WTC11 (cell line): ENCODE results near the gene SNRNP70. TPM values are rescaled to one million over a fixed set of nuclear protein-coding genes. Genes with fewer than 3 reads are reported as not detected.

Experiments
- ATAC-seq: fragments of 200-7000 bp; cut with Tn5 transposase; 2 replicates; pipeline ENCODE4 v1.10.0; 2021; ENCODE audit warnings: mild to moderate bottlenecking, moderate library complexity
- CTCF ChIA-PET: fragments of 300-600 bp; sonication (Branson Sonifier 250); formaldehyde crosslinking; loops from one replicate; lab custom pipeline; 2021; ENCODE audit warnings: antibody characterized with exemption; lab: Charles Lee
- POLR2A ChIA-PET: fragments of 350-600 bp; sonication (Branson Sonifier 250); formaldehyde crosslinking; loops from one replicate; lab custom pipeline; 2021; ENCODE audit warnings: antibody characterized with exemption; lab: Charles Lee
- DNase-seq: peaks from one replicate; pipeline ENCODE4 v3.0.0; 2021; ENCODE audit warnings: low spot score
- H3K27ac Mint-ChIP-seq: 2 replicates; pipeline ENCODE4 v1.8.0; 2021; ENCODE audit warnings: mixed read lengths
- H3K27me3 Mint-ChIP-seq: 2 replicates; pipeline ENCODE4 v1.8.0; 2021; ENCODE audit warnings: low read depth, mild to moderate bottlenecking, moderate library complexity, mixed read lengths
- H3K36me3 Mint-ChIP-seq: 2 replicates; pipeline ENCODE4 v1.8.0; 2021; ENCODE audit warnings: mixed read lengths
- H3K4me1 Mint-ChIP-seq: 2 replicates; pipeline ENCODE4 v1.8.0; 2022; ENCODE audit warnings: mixed read lengths
- H3K4me3 Mint-ChIP-seq: 2 replicates; pipeline ENCODE4 v1.8.0; 2021; ENCODE audit warnings: mild to moderate bottlenecking, moderate library complexity, mixed read lengths
- H3K9me3 Mint-ChIP-seq: 2 replicates; pipeline ENCODE4 v1.8.0; 2021; ENCODE audit warnings: mixed read lengths
- CBFB ChIP-seq: sonication (generic); formaldehyde crosslinking; IDR thresholded peaks from 2 replicates; pipeline ENCODE4 v1.8.1; 2022; ENCODE audit warnings: mild to moderate bottlenecking, low read depth, missing genetic modification reagents
- CREM ChIP-seq: sonication (generic); formaldehyde crosslinking; IDR thresholded peaks from 2 replicates; pipeline ENCODE4 v1.8.1; 2022; ENCODE audit warnings: mild to moderate bottlenecking, missing genetic modification reagents, moderate library complexity
- CTCF ChIP-seq: fragments of 200-600 bp; IDR thresholded peaks from 2 replicates; pipeline ENCODE4 v1.8.0; 2022; ENCODE audit warnings: antibody characterized with exemption
- E2F1 ChIP-seq: sonication (generic); formaldehyde crosslinking; IDR thresholded peaks from 2 replicates; pipeline ENCODE4 v1.8.0; 2022; ENCODE audit warnings: mild to moderate bottlenecking, missing genetic modification reagents
- ERG ChIP-seq: fragments of 250-450 bp; sonication (Bioruptor Pico); IDR thresholded peaks from 2 replicates; pipeline ENCODE4 v1.8.0; 2021; ENCODE audit warnings: mild to moderate bottlenecking
- ETV6 ChIP-seq: sonication (generic); formaldehyde crosslinking; IDR thresholded peaks from 2 replicates; pipeline ENCODE4 v1.8.1; 2022; ENCODE audit warnings: mild to moderate bottlenecking, missing genetic modification reagents
- FOXJ3 ChIP-seq: sonication (generic); formaldehyde crosslinking; IDR thresholded peaks from 2 replicates; pipeline ENCODE4 v1.9.0; 2021; ENCODE audit warnings: missing genetic modification reagents, mild to moderate bottlenecking, borderline replicate concordance
- KAT7 ChIP-seq: sonication (generic); formaldehyde crosslinking; IDR thresholded peaks from 2 replicates; pipeline ENCODE4 v1.8.1; 2023; ENCODE audit warnings: missing genetic modification reagents, mild to moderate bottlenecking, borderline replicate concordance
- NFYB ChIP-seq: sonication (generic); formaldehyde crosslinking; conservative IDR thresholded peaks from 2 replicates; pipeline ENCODE4 v1.8.0; 2022; ENCODE audit warnings: low read depth, missing genetic modification reagents
- PRRX2 ChIP-seq: fragments of 250-450 bp; sonication (Bioruptor Pico); IDR thresholded peaks from 2 replicates; pipeline ENCODE4 v1.8.0; 2021; ENCODE audit warnings: mild to moderate bottlenecking
- SMAD4 ChIP-seq: sonication (generic); formaldehyde crosslinking; IDR thresholded peaks from 2 replicates; pipeline ENCODE4 v1.8.0; 2022; ENCODE audit warnings: mild to moderate bottlenecking, missing genetic modification reagents
- ZNF138 ChIP-seq: sonication (generic); formaldehyde crosslinking; conservative IDR thresholded peaks from 2 replicates; pipeline ENCODE4 v1.8.1; 2022; ENCODE audit warnings: mild to moderate bottlenecking, moderate library complexity, missing genetic modification reagents
- ZNF219 ChIP-seq: sonication (generic); formaldehyde crosslinking; IDR thresholded peaks from 2 replicates; pipeline ENCODE4 v1.8.0; 2023; ENCODE audit warnings: missing genetic modification reagents, mild to moderate bottlenecking, borderline replicate concordance
- total RNA-seq: library from RNA; stranded (reverse); gene quantifications from 3 replicates; pipeline ENCODE4 v1.2.3, GENCODE V29; 2021
- TF ChIP-seq, protein P1 (sequence below): sonication (generic); formaldehyde crosslinking; IDR thresholded peaks from 2 replicates; pipeline ENCODE4 v1.8.0; 2023; ENCODE audit warnings: mild to moderate bottlenecking, missing genetic modification reagents
- TF ChIP-seq, protein P2 (sequence below): fragments of 250-450 bp; sonication (Bioruptor Pico); IDR thresholded peaks from 2 replicates; pipeline ENCODE4 v2.1.2; 2022; ENCODE audit warnings: mild to moderate bottlenecking, moderate library complexity
- TF ChIP-seq, protein P3 (sequence below): sonication (generic); formaldehyde crosslinking; IDR thresholded peaks from 2 replicates; pipeline ENCODE4 v1.8.1; 2023; ENCODE audit warnings: mild to moderate bottlenecking, missing genetic modification reagents, moderate library complexity
- TF ChIP-seq, protein P4 (sequence below): sonication (generic); formaldehyde crosslinking; IDR thresholded peaks from 2 replicates; pipeline ENCODE4 v1.8.1; 2023; ENCODE audit warnings: mild to moderate bottlenecking, missing genetic modification reagents, moderate library complexity
- TF ChIP-seq, protein P5 (sequence below): fragments of 250-450 bp; sonication (Bioruptor Pico); IDR thresholded peaks from 2 replicates; pipeline ENCODE4 v1.9.0; 2021; ENCODE audit warnings: mild to moderate bottlenecking

Gene SNRNP70
- total RNA-seq, 1 experiment from 2014 or later = 266 TPM

DNA sequence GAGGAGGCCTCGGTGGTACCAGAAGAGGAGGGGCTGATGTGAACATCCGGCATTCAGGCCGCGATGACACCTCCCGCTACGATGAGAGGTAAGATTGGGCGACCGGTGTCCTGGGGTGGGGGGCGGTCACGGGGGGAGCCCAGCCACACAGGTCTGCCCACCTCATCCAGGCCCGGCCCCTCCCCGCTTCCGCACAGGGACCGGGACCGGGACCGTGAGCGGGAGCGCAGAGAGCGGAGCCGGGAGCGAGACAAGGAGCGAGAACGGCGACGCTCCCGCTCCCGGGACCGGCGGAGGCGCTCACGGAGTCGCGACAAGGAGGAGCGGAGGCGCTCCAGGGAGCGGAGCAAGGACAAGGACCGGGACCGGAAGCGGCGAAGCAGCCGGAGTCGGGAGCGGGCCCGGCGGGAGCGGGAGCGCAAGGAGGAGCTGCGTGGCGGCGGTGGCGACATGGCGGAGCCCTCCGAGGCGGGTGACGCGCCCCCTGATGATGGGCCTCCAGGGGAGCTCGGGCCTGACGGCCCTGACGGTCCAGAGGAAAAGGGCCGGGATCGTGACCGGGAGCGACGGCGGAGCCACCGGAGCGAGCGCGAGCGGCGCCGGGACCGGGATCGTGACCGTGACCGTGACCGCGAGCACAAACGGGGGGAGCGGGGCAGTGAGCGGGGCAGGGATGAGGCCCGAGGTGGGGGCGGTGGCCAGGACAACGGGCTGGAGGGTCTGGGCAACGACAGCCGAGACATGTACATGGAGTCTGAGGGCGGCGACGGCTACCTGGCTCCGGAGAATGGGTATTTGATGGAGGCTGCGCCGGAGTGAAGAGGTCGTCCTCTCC, 22.6 kb downstream of the SNRNP70 start:
- ChIA-PET CTCF (interaction anchor here (0.5 to 4.9 kb wide), 4 partner anchors 10 to 721 kb away, joined by 3 to 24 read pairs (median 4); no protein-coding TSS in a partner anchor), POLR2A (no interaction called here)
- H3K27ac Mint-ChIP-seq = no peak overlapping the region
- H3K4me1 Mint-ChIP-seq = peaks cover 13% of the 10 kb centered on the region
- TF ChIP-seq, protein P1, sequence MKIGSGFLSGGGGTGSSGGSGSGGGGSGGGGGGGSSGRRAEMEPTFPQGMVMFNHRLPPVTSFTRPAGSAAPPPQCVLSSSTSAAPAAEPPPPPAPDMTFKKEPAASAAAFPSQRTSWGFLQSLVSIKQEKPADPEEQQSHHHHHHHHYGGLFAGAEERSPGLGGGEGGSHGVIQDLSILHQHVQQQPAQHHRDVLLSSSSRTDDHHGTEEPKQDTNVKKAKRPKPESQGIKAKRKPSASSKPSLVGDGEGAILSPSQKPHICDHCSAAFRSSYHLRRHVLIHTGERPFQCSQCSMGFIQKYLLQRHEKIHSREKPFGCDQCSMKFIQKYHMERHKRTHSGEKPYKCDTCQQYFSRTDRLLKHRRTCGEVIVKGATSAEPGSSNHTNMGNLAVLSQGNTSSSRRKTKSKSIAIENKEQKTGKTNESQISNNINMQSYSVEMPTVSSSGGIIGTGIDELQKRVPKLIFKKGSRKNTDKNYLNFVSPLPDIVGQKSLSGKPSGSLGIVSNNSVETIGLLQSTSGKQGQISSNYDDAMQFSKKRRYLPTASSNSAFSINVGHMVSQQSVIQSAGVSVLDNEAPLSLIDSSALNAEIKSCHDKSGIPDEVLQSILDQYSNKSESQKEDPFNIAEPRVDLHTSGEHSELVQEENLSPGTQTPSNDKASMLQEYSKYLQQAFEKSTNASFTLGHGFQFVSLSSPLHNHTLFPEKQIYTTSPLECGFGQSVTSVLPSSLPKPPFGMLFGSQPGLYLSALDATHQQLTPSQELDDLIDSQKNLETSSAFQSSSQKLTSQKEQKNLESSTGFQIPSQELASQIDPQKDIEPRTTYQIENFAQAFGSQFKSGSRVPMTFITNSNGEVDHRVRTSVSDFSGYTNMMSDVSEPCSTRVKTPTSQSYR (CRISPR knock-in tag) = no peak
- no peak for TF ChIP-seq SMAD4 (CRISPR knock-in tag)
- no peak for TF ChIP-seq CREM (CRISPR knock-in tag)
- TF ChIP-seq, protein P2, sequence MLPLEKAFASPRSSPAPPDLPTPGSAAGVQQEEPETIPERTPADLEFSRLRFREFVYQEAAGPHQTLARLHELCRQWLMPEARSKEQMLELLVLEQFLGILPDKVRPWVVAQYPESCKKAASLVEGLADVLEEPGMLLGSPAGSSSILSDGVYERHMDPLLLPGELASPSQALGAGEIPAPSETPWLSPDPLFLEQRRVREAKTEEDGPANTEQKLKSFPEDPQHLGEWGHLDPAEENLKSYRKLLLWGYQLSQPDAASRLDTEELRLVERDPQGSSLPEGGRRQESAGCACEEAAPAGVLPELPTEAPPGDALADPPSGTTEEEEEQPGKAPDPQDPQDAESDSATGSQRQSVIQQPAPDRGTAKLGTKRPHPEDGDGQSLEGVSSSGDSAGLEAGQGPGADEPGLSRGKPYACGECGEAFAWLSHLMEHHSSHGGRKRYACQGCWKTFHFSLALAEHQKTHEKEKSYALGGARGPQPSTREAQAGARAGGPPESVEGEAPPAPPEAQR (CRISPR knock-in tag) = no peak
- no peak for TF ChIP-seq PRRX2 (CRISPR knock-in tag)
- no peak for TF ChIP-seq ZNF138
- no peak for TF ChIP-seq NFYB (CRISPR knock-in tag)
- no peak for TF ChIP-seq ETV6 (CRISPR knock-in tag)
- no peak for TF ChIP-seq ZNF219 (CRISPR knock-in tag)
- no peak for TF ChIP-seq E2F1
- TF ChIP-seq KAT7 = no peak
- TF ChIP-seq, protein P3, sequence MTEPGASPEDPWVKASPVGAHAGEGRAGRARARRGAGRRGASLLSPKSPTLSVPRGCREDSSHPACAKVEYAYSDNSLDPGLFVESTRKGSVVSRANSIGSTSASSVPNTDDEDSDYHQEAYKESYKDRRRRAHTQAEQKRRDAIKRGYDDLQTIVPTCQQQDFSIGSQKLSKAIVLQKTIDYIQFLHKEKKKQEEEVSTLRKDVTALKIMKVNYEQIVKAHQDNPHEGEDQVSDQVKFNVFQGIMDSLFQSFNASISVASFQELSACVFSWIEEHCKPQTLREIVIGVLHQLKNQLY (CRISPR knock-in tag) = no peak
- H3K36me3 Mint-ChIP-seq = peaks cover 37% of the 10 kb centered on the region
- H3K9me3 Mint-ChIP-seq = no peaks in the 10 kb centered on the region
- H3K27me3 Mint-ChIP-seq = no peaks in the 10 kb centered on the region
- no peak for DNase-seq
- no peak overlapping the region for H3K4me3 Mint-ChIP-seq
- no peak for ATAC-seq

DNA sequence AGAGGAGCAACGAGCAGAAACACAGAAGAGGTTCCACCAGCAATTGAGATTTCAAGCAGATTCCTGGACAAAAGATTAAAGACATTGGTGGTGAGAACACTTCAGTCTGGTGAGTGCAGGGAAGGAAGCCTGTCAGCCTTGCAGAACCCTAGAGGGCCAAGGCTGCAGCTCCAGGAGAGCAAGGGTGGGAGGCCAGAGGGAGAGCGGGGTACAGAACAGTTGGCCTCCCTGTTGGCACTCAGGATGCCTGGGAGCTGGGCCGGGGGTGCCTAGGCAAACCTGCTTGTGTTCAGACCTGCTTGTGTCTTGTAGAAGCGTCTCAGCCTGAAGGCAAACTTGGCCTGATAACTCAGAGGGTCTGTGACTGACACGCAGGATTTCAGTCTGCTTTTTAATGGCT, 23.8 kb downstream of the SNRNP70 start:
- TF ChIP-seq ERG (CRISPR knock-in tag) (no peak), ETV6 (CRISPR knock-in tag) (no peak), CBFB (CRISPR knock-in tag) (no peak), CTCF (no peak), FOXJ3 (CRISPR knock-in tag) (no peak)
- TF ChIP-seq, protein P4, sequence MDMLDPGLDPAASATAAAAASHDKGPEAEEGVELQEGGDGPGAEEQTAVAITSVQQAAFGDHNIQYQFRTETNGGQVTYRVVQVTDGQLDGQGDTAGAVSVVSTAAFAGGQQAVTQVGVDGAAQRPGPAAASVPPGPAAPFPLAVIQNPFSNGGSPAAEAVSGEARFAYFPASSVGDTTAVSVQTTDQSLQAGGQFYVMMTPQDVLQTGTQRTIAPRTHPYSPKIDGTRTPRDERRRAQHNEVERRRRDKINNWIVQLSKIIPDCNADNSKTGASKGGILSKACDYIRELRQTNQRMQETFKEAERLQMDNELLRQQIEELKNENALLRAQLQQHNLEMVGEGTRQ (CRISPR knock-in tag) = no peak
- TF ChIP-seq, protein P5, sequence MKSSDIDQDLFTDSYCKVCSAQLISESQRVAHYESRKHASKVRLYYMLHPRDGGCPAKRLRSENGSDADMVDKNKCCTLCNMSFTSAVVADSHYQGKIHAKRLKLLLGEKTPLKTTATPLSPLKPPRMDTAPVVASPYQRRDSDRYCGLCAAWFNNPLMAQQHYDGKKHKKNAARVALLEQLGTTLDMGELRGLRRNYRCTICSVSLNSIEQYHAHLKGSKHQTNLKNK = no peak
- peak overlapping the region; percentile 19; the same call in 1 of the 2 replicates for H3K27ac Mint-ChIP-seq
- no peak for ATAC-seq
- no peak for DNase-seq
- H3K36me3 Mint-ChIP-seq = peaks cover 37% of the 10 kb centered on the region
- ChIA-PET CTCF (interaction anchor here (4.9 kb wide), 1 partner anchor 11 kb away, joined by 24 read pairs; no protein-coding TSS in a partner anchor), POLR2A (no interaction called here)
- H3K9me3 Mint-ChIP-seq = no peaks in the 10 kb centered on the region
- no peak overlapping the region for H3K4me3 Mint-ChIP-seq
- H3K4me1 Mint-ChIP-seq = peaks cover 18% of the 10 kb centered on the region
- H3K27me3 Mint-ChIP-seq = no peaks in the 10 kb centered on the region
